ENCODE results near the gene RADIL. TPM values are rescaled to one million over a fixed set of nuclear protein-coding genes. Genes with fewer than 3 reads are reported as not detected.
"Not testable (repeated sequence)": the region's sequence is repeated elsewhere in the genome, so short reads cannot be mapped to it uniquely, and the experiment has no call there.

RADIL gene
- total RNA-seq, 1 donor from 2014 or later = 0.86 TPM

DNA sequence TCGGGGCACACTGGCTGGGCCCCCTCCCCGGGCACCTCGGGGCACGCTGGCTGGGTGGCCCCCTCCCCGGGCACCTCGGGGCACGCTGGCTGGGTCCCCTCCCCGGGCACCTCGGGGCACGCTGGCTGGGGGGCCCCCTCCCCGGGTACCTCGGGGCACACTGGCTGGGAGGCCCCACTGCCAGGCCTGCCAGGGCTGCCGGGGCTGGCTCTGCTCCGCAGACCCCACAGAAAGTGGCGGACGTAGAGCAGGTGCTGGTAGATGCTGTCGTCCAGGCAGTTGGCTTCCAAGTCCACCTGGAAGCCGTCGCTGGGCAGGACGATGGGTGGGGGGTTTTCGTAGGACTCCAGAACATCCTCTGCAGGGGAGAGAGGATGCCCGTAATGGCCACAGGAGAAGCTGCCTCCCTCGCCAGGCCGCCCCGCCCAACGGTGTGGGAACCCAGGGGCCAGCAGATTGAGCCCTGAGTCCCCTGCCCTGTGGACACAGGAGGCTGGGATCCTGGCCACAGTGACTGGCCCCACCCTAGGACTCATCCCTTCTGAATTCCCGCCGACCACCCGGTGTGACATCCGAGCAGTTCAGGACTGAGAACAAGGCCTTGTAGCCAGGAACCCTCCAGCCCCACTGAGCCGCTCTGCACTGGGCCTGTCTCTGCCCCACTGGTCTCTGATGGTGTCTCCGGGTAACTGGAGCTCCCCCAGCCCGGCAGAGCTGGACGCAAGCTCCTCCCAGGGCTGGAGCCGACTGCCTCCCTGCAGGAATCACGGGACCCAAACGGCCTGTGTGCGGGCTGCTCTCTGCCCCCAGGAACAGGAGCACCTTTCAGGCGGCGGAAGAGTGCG is 79.9 kb downstream of the RADIL start:
- Mint-ChIP-seq H3K27ac (ENCODE audit: unreplicated experiment) (no peak overlapping the region), H3K36me3 (ENCODE audit: low read depth, unreplicated experiment) (peaks cover 2% of the 10 kb centered on the region), H3K27me3 (ENCODE audit: low read depth, unreplicated experiment) (peaks cover 20% of the 10 kb centered on the region), H3K9me3 (ENCODE audit: unreplicated experiment) (peaks cover 4% of the 10 kb centered on the region), H3K4me3 (ENCODE audit: unreplicated experiment) (no peak overlapping the region), H3K4me1 (ENCODE audit: low read depth, unreplicated experiment) (no peaks in the 10 kb centered on the region)
- Histone ChIP-seq H4K20me1 (ENCODE audit: insufficient read depth, low read length) (no peaks in the 10 kb centered on the region), H3K27me3 (ENCODE audit: insufficient read depth, low read length) (no peaks in the 10 kb centered on the region), H3K4me1 (ENCODE audit: insufficient read depth, low read length) (no peaks in the 10 kb centered on the region), H3K36me3 (ENCODE audit: insufficient read depth, low read length) (no peaks in the 10 kb centered on the region), H3K27ac (ENCODE audit: low read depth, low read length) (no peak overlapping the region), H3K9me3 (ENCODE audit: insufficient read depth, low read depth, low read length) (no peaks in the 10 kb centered on the region), H3K4me3 (ENCODE audit: insufficient read depth, low read depth, low read length) (no peak overlapping the region), H3K9ac (ENCODE audit: low read length) (no peak overlapping the region), H3K79me2 (ENCODE audit: insufficient read depth, low read length) (no peaks in the 10 kb centered on the region), H2AFZ (ENCODE audit: low read depth, low read length) (no peak overlapping the region), H3K4me2 (ENCODE audit: low read length) (no peak overlapping the region)
- DNase-seq (ENCODE audit: low read depth) (no peak), FAIRE-seq (no peak)
- no peak for TF ChIP-seq EZH2 (IDR thresholded peaks at IDR 0.05; ENCODE audit: insufficient read depth, low read length)
- TF ChIP-seq, protein P1, sequence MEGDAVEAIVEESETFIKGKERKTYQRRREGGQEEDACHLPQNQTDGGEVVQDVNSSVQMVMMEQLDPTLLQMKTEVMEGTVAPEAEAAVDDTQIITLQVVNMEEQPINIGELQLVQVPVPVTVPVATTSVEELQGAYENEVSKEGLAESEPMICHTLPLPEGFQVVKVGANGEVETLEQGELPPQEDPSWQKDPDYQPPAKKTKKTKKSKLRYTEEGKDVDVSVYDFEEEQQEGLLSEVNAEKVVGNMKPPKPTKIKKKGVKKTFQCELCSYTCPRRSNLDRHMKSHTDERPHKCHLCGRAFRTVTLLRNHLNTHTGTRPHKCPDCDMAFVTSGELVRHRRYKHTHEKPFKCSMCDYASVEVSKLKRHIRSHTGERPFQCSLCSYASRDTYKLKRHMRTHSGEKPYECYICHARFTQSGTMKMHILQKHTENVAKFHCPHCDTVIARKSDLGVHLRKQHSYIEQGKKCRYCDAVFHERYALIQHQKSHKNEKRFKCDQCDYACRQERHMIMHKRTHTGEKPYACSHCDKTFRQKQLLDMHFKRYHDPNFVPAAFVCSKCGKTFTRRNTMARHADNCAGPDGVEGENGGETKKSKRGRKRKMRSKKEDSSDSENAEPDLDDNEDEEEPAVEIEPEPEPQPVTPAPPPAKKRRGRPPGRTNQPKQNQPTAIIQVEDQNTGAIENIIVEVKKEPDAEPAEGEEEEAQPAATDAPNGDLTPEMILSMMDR (IDR thresholded peaks at IDR 0.05; ENCODE audit: insufficient read depth, low read depth, low read length) = no peak

DNA sequence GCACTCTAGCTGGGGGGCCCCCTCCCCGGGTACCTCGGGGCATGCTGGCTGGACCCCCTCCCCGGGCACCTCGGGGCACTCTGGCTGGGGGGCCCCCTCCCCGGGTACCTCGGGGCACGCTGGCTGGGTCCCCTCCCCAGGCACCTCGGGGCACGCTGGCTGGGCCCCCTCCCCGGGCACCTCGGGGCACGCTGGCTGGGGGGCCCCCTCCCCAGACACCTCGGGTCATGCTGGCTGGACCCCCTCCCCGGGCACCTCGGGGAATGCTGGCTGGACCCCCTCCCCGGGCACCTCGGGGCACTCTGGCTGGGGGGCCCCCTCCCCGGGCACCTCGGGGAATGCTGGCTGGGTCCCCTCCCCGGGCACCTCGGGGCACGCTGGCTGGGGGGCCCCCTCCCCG is 80.9 kb downstream of the RADIL start:
- not testable (repeated sequence) for H3K27ac Mint-ChIP-seq (ENCODE audit: unreplicated experiment); H3K36me3 Mint-ChIP-seq (ENCODE audit: low read depth, unreplicated experiment); H3K9me3 Mint-ChIP-seq (ENCODE audit: unreplicated experiment); H3K4me2 ChIP-seq (ENCODE audit: low read length); H3K27ac ChIP-seq (ENCODE audit: low read depth, low read length); DNase-seq (ENCODE audit: low read depth); H3K9me3 ChIP-seq (ENCODE audit: insufficient read depth, low read depth, low read length); H3K4me3 ChIP-seq (ENCODE audit: insufficient read depth, low read depth, low read length); H3K4me3 Mint-ChIP-seq (ENCODE audit: unreplicated experiment); H3K9ac ChIP-seq (ENCODE audit: low read length); H3K4me1 ChIP-seq (ENCODE audit: insufficient read depth, low read length); H2AFZ ChIP-seq (ENCODE audit: low read depth, low read length); FAIRE-seq; H4K20me1 ChIP-seq (ENCODE audit: insufficient read depth, low read length); H3K4me1 Mint-ChIP-seq (ENCODE audit: low read depth, unreplicated experiment); H3K79me2 ChIP-seq (ENCODE audit: insufficient read depth, low read length); H3K36me3 ChIP-seq (ENCODE audit: insufficient read depth, low read length); H3K27me3 ChIP-seq (ENCODE audit: insufficient read depth, low read length)
- peaks cover 20% of the 10 kb centered on the region for H3K27me3 Mint-ChIP-seq (ENCODE audit: low read depth, unreplicated experiment)

GRCh38 chr7:4801839-4802231 is 81.7 kb downstream of the RADIL start:
- FAIRE-seq (no peak), DNase-seq (ENCODE audit: low read depth) (no peak)
- Mint-ChIP-seq H3K9me3 (ENCODE audit: unreplicated experiment) (peaks cover 4% of the 10 kb centered on the region), H3K27ac (ENCODE audit: unreplicated experiment) (no peak overlapping the region), H3K4me1 (ENCODE audit: low read depth, unreplicated experiment) (no peaks in the 10 kb centered on the region), H3K4me3 (ENCODE audit: unreplicated experiment) (no peak overlapping the region), H3K36me3 (ENCODE audit: low read depth, unreplicated experiment) (peaks cover 2% of the 10 kb centered on the region), H3K27me3 (ENCODE audit: low read depth, unreplicated experiment) (peaks cover 15% of the 10 kb centered on the region)
- H3K9ac ChIP-seq (ENCODE audit: low read length) = no peak overlapping the region
- H3K4me1 ChIP-seq (ENCODE audit: insufficient read depth, low read length) = no peaks in the 10 kb centered on the region
- no peaks in the 10 kb centered on the region for H3K9me3 ChIP-seq (ENCODE audit: insufficient read depth, low read depth, low read length)
- H3K36me3 ChIP-seq (ENCODE audit: insufficient read depth, low read length) = no peaks in the 10 kb centered on the region
- no peaks in the 10 kb centered on the region for H3K27me3 ChIP-seq (ENCODE audit: insufficient read depth, low read length)
- H4K20me1 ChIP-seq (ENCODE audit: insufficient read depth, low read length) = no peaks in the 10 kb centered on the region
- H3K4me3 ChIP-seq (ENCODE audit: insufficient read depth, low read depth, low read length) = no peak overlapping the region
- no peaks in the 10 kb centered on the region for H3K79me2 ChIP-seq (ENCODE audit: insufficient read depth, low read length)
- TF ChIP-seq, protein P1 (IDR thresholded peaks at IDR 0.05; ENCODE audit: insufficient read depth, low read depth, low read length) = no peak
- no peak for TF ChIP-seq EZH2 (IDR thresholded peaks at IDR 0.05; ENCODE audit: insufficient read depth, low read length)
- no peak overlapping the region for H3K27ac ChIP-seq (ENCODE audit: low read depth, low read length)
- H2AFZ ChIP-seq (ENCODE audit: low read depth, low read length) = no peak overlapping the region
- H3K4me2 ChIP-seq (ENCODE audit: low read length) = no peak overlapping the region
